Stimulated activated CD4-positive, alpha-beta T cell treated with anti-CD3 and anti-CD28 coated beads, Interleukin-15, amount 100 ng/mL, for 24 hours (primary cell): ENCODE data around the gene AGAP1.
"Not testable (repeated sequence)": the region's sequence is repeated elsewhere in the genome, so short reads cannot be mapped to it uniquely, and the experiment has no call there.

Source experiments
- DNase-seq: peaks from one replicate; pipeline ENCODE4 v3.0.0-alpha.2; 2020

The AGAP1 gene

DNA sequence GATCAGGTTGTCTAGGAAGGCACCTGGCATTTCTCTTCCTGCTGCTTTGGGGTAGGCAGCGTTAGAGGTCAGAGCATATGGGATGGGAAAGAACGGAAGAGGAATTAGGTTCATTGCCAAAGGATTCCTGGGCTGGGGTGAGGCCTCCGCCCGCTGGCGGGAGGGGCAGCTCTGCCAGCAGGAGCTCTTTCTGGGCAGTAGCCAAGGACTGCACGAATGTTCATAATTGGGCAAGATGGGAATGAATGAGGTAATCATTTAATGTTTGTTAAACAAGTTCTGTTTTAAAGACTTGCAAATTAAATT is 253.9 kb downstream of the AGAP1 start:
- DNase-seq = no peak

DNA sequence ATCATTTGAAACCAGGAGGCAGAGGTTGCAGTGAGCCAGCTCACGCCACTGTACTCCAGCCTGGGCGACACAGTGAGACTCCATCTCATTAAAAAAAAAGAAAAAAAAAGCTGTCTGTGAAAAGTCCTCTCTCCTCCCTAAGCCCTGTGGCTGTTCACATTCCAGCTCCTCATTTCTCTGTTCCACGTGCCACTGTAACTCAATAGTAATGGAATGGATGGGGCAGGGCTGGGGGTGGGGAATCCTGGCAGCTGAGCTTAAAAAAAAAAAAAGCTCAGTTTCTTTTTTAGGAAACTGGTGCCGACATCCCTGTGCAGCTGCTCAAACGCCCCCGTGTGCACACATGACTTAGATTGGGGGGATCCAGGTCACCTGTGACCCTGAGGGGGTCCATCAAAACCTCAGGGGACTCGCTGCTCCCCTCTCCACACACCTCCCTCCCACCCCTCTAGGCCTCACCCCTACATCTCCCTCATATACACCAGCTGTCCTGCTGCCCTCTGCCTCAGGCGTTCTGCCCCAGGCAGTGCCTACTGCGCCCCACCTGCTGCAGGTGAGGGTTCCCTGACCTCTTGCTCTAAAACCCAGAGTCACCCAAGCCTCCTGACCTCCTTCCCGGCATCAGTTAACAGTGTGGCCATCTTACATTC is 255.4 kb downstream of the AGAP1 start:
- no peak for DNase-seq

DNA sequence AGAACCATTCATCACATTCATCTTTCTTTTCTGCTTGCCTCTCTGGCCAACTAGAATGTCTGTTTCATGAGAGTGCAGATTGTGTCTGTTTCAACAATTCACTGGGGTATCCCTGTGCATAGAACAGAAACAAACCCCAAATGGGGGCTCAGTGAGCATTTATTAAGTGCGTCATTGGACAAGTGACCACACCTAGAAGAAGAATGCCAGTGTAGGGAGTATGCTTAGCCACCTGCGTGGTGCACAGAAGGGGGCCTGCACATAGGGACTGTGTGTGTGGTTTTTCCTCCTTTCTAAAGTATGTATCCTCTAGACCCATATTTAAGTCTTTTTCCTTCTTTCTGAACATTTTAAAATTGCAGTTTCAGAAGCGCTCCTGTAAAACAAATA is 255.9 kb downstream of the AGAP1 start:
- DNase-seq = no peak

DNA sequence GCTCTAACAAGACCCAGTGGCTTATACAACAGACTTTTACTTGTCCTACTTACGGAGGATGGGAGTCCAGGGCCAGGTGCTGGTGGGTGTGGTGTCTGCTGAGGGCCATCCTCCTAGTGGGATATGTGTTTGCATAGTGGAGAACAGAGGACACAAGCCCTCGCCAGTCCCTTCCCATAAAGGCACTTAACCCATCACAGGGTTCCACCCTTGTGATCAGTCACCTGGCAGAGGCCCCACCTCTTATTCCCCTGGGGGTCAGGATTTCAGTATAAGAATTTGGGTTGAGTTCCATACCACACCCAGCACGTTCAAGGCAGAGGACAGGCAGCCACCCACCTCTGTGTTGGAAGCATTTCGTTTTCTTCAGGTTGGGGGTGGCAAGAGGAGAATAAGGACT is 259.0 kb downstream of the AGAP1 start:
- no peak for DNase-seq

DNA sequence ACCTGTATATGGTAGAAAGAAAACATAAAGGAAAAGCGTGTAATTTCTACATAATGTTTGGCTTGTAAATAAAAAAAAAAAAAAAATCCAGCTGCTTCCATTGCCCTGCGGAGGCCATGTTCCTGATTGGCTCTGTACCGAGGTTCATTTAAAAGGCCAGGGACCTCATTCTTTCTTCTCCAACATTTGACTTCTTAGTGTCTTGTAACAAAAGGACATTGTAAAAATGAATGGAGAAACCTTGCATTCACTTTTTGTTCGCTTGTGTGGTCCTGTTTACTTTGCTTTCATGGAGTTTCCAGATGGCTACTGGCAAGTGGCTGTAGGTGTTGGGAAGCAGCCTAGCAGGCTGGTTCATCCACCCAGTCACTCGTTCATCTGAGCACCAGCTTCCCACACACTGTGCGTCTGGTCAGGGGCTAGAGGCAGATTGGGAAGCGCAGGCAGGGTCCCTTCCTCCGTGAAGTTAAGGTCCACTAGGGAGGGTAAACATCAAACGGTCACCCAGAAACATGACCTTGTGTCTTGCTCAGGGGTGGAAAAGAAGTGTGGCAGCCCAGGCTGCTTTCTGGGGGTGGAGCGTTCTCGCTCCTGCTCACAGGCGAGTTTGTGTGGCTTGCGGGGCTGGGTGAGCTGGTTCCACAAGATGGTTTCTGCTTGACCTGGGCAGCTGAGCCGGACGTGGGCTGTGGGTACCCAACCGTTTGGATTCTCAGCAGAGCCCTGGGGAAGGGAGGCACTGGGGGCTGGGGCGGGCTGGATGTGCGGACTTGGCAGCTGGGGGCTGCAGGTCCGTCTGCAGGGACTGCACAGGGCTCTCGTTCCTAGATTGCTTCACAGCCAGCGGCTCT is 260.7 kb downstream of the AGAP1 start:
- DNase-seq = no peak

DNA sequence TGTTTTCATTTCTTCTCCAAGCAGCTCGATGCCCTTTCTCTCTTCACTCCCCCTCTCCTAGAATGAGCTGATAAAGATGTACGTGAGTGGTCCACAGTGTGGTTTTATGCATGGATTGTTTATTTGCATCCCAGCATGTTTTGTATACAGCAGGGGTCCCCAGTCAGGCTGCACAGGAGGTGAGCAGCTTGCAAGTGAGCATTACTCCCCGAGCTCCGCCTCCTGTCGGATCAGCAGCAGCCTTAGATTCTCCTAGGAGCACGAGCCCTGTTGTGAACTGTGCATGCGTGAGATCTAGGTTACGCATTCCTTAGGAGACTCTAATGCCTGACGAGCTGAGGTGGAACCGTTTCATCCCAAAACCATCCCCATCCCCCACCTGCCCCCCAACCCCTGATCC is 262.6 kb downstream of the AGAP1 start:
- DNase-seq = no peak

DNA sequence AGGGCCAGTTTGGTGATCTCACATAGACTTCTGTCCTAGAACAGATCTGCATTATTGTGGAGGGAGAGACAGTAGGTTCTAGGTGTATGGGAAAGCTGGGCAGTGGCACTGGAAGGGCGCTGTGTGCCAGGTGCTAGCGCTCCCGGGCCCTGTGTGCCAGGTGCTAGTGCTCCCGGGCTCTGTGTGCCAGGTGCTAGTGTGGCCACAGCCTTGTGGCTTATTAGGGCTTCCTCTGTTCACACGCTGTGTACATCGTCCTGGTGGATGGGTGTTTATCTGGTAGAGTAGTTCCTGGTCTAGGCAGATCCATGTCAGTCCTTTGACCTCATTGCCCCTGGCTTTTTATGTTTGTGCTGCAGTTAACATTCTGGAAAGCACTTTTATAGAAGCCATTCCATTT is 263.4 kb downstream of the AGAP1 start:
- DNase-seq = no peak

DNA sequence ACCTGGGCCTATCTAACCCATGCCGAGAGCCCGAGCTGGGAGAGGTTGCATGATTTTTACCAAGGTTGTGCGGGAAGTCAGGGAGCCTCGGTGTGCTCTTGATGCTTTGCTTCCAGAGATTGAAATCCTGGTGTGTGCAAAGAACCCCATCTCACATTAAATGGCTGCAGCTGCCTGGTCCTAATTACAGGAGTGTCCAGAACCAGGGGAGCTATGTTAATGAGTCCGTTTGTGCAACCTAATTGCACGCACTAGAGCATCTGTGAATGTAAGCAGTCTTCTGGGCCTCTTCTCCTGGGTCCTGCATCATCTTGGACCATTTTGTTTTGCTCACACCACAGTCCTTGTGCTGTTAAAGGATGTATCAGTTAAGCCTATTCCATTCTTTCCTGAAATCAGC is 263.8 kb downstream of the AGAP1 start:
- DNase-seq = no peak

DNA sequence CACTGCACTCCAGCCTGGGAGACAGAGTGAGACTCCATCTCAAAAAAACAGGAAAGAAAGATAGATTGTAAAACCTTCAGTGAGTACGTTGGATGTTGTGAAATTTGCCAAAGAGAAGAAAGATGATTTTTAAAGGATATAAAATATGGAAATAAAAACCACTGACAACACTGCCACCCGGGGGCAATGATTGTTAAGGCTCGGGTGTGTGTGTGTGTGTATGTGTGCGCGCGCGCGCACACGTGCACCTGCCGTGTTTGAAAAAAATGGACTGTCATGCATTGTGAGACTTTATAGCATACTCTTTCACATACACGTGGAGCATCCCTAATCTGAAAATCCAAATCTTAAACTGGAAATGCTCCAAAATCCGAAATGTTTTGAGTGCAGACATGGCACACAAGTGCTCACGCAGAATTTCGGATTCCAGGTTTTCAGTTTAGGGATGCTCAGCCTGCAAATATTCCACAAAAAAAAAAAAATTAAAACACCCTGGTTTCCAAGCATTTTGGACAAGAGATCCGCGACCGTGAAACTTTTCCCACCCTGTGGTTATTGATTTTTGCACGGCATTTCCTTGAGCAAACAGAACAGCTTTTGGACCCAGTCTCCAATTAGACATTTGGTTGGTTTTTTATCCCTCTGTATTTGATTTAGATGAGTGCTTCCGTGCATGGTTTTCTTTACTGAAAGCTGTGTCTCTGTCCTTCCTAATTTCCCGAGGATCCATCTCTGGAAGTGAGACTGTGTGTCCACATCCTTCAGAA is 269.2 kb downstream of the AGAP1 start:
- no peak for DNase-seq

DNA sequence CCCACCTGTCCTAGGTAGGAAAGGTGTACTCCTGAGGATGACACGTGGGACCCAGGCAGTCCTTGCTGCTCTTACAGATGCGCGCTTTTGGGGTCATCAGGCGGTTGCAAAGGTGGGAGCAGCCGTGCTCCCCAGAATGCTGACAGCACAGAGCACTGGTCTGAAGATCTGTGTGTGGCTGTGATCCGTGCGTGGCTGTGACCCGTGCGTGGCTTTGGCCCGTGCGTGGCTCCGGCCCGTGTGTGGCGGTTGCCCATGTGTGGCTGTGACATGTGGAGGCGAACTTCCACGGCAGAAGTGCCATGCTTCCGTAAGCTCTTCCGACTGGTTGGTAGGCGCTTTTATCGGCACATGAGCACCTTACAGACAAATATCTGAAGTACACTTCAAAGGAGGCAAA is 270.0 kb downstream of the AGAP1 start:
- DNase-seq = no peak

DNA sequence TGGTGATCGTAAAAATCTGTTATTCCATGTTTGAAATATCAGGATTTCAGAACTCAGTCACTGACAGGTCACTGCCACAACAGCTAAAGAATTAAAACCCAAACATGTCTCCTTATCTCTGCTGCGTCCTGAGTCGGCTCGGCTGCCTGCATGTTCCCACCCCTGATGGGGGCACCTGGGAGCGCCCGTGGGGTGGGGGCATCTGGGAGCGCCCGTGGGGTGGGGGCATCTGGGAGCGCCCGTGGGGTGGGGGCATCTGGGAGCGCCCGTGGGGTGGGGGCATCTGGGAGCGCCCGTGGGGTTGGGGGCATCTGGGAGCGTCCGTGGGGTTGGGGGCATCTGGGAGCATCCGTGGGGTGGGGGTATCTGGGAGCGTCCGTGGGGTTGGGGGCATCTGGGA is 270.6 kb downstream of the AGAP1 start:
- not testable (repeated sequence) for DNase-seq

DNA sequence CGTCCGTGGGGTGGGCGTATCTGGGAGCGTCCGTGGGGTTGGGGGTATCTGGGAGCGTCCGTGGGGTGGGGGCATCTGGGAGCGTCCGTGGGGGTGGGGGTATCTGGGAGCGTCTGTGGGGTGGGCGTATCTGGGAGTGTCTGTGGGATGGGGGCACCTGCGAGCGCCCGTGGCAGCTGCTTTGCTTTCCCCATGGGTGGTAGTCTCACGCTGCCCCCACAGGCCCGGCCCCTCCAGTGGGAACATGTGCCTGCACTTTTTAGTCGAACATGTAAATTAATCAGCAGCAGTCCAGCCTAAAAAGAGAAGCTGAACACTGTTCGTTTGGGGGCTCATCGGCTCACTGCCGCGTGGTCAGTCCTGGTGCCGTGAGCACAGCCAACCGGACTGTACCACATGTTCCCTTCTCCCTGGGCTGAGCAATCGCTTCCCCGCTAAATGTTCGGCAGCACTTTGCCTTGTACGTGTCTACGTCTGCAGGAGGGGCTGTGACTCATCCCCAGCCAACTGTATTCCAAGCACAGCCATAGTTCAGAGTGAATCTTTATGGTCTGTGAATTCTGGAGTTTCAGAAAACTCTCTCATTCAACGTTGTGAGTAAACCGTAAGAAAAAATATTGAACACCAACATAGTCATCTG is 271.5 kb downstream of the AGAP1 start:
- DNase-seq = no peak

DNA sequence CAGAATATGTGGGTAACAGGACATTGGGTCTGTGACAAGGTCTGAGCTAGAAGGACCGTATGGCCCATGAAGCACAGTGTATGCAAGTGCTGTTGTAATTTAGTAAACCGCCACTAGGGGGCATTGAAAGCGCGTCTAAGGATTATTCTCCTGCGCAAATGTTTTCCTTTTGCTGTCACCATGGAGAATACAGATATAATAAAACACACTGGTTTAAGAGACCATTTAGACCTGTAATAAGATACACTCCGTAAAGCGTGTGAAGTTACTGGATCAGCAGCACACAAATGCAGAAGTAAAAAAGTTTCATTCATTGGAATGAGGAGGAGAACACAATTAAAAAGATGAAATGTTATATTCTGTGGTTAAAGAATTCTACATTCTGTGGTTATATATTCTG is 272.4 kb downstream of the AGAP1 start:
- DNase-seq = peak; percentile 61

DNA sequence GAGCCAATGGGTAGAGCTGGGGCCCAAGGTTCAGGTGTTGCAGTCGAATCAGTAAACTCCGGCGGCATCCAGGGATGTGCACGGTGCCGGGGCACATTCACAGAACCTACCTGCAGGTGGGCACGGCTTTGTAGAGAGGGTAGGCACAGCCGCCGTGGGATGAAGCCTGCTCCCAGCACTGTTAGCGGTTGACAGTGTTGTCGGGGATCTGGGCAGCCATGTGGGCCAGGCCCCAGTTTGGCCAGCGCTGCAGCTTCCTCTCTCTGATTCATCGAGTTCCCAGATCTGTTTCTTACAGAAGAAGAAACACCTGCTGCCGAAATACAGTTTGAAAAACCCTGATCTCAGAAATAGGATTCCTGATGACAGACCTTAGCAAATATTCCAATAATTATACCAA is 274.8 kb downstream of the AGAP1 start:
- no peak for DNase-seq

DNA sequence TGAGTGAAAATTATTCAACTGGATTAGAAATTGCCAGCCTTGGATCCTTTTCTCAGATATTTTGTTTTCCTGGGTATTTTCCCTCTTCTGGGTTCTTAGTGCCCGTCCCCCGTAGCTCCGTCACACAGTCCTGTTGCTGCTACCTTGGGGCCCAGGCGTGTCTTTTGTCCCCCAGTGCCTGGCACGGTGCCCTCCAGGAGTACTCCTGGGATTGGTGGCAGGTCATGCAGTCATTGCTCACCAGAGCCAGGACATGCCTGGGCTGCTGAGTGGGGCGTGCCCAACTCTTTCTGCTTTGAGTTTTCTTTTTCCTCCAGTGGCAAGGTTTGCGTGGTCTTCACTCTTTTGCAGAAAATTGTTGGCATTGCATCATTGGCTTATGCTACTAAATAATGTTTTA is 275.2 kb downstream of the AGAP1 start:
- no peak for DNase-seq

DNA sequence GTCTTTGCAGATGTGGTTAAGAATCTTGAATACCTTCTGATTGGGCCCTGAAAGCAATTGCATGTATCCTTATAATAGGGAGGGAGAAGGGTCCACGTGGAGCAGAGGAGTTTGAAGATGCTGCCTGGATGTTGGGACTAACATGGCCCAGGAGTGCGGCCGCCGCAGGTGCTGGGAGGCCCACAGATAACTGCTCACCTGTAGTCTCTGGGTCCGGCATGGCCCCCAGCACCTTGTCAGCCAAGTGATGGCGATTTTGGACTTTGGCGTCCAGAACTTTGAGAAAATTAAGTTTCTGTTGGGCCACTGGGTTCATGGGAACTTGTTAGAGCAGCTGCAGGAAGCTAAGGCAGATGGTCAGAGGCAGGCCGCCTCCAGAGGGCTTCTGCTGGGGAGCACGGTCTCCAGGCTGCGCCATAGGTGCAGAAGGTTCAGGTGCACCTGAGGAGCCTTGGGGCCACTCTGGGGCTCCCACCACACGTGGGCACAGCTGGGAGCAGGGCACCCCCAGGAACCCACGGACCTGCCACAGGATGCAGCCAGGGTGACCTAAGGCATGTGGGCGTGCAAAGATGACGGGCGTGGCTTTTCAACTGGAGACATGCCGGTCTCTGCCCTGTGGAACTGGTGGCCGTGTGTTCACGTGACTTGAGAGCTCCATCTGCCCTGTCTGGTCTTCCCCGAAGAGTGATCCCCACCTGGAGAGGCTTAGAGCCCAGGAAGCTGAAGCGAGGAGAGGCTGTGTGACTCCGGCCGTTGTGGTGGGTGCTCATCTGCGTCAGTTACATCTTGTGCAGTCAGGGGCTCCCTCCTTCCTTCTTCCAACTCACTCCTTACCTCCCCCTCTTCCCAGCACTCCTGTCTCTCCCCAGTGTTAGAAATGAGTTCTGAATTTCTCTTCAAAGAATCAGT is 277.3 kb downstream of the AGAP1 start:
- no peak for DNase-seq

DNA sequence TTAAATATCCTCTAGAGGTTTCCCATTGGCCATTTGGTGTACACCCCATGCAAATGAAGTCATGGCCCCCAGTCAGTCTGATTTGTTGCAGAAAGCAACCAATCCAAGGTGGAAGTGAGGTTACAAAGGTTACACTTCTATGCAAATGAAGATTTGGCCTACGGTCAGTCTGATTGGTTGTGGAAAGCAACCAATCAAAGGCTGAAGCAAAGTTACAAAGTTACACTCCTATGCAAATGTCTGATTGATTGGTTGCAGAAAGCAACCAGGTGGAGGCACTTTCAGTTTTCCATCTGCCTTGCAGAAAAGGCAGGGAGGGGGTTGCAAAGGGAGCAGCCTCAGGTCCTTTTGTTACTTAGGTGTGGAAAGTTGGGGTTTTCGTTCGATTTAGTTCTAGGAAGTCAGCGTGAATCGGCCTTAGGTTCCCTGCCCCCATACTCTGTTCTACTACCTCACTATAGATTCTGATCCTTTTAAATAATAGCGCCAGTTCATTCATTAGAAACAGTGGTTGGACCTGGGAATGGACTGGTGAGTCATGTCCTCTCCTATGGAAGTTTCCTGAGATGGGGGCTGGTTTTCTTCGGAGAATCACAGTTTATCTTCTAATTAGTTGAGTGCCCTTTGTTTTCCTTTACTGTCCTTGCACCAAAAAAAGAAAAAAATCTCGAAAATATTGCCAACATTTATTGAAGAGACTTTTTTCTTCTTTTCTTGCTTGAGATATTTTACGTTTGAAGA is 279.5 kb downstream of the AGAP1 start:
- DNase-seq = no peak

DNA sequence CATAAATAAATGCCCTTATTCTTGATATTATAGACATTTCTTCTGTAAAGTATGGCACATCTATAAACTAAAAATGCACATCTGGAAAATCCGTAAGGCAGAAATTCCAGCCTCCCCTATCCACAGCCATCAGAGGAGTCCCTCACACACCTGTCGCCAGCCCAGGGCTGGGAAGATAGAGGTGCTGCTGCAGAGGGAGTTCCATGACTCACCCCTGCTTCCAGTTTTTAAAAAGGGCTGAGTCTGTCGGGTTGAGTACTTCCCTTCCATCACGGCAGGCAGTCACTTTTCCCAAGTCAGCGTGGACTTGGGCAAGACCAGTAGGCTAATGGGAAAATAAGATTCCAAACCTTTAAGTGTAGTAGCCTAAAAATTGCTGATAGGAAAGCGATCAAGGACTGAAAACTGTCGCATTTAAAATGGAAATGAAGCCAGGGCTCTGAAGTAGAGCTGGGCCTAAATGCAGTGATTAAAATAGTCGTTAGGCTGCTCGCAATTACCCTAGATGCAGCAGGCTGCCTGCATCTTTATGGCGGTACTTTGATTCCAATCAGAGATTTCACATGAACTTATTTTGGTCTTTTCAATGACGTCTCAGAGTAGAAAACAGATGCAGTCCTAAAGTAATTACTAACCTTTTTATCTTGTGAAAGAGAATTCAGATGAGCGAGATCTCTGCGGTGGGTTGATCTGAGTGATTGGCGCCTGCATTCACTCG is 280.5 kb downstream of the AGAP1 start:
- no peak for DNase-seq

DNA sequence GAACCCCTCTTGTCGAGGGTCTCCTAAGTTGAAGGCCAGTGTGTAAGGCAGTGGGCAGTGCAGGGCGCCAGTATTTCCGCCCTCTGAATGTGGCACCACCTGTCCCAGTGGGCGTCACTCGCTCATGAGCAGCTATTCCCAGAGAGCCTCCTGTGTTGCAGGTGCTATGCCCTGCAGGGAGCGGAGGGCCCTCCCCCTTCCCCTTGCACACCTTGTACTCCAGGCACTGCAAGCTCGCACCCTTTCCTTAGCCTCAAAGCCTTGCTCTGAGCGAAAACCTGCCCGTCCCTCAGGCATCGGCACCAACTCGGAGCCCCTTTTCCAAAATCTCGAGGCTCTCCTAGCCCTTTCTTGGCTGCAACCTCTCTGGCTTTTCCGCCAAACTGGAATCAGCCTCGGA is 282.7 kb downstream of the AGAP1 start:
- DNase-seq = no peak

DNA sequence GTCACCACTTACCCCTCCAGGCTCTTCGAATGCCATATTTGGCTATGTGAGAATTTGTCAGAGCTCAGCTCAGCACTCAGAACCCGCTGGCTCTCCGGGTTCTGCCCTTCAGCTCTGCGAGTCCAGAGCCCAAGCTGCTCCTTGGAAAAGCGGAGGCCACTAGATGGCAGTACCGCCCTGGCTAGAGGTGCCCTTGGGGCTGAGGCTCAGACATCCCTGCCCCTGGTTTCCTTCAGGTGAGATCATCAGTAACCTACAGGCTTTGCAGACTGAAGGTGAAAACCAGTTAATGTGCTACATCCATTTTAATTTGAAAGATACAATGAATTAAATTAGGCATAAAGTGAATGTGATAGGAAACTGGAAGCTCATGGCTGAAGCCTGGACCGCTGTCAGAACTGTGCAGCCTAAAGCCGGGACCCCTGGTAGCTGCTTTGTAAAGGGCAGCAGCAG is 285.6 kb downstream of the AGAP1 start:
- DNase-seq = peak; percentile 81

DNA sequence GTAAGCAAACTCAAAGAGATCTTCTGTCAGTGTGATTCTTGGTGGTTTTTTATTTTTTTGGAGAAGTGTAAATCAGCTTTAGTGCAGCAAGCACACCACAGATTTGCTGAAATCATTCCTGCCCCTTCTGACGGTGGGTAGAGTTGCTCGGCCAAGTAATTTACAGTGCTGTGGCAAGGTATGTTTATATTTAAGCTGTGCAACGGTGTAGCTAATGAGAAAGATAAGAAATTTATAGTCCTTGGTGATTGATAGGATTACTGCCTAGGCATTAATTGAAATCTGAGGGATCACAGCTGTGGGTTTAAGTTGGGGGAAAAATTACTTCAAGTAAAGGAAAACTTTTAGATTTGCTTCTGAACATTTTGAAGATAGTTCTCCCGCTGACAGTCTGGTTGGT is 286.6 kb downstream of the AGAP1 start:
- DNase-seq = no peak
